Neural progenitor cell (in vitro differentiated cells): Measurements from ENCODE around the gene PSMD2. TPM values are rescaled to one million over a fixed set of nuclear protein-coding genes. Genes with fewer than 3 reads are reported as not detected.

Experiments used
- DNase-seq: peaks from one replicate; pipeline ENCODE4 v3.0.0-alpha.2; 2016; ENCODE audit warnings: low spot score
- H2AFZ ChIP-seq: fragments of 200-600 bp; sonication (generic); replicated peaks from 2 replicates; pipeline ENCODE4 v1.6.1; 2016; ENCODE audit warnings: antibody characterized with exemption
- H3F3A ChIP-seq: fragments of 200-600 bp; sonication (generic); 2 replicates; pipeline ENCODE4 v1.6.1; 2016; ENCODE audit warnings: antibody characterized with exemption, low read depth
- H3K27ac ChIP-seq: fragments of 200-600 bp; sonication (generic); 2 replicates; pipeline ENCODE4 v1.5.1; 2016; ENCODE audit warnings: mild to moderate bottlenecking
- H3K27me3 ChIP-seq: fragments of 200-600 bp; sonication (generic); 2 replicates; pipeline ENCODE4 v1.6.1; 2016; ENCODE audit warnings: mild to moderate bottlenecking, moderate library complexity
- H3K36me3 ChIP-seq: fragments of 200-600 bp; sonication (generic); 2 replicates; pipeline ENCODE4 v1.5.1; 2016
- H3K4me1 ChIP-seq: fragments of 200-600 bp; sonication (generic); 2 replicates; pipeline ENCODE4 v1.6.1; 2016; ENCODE audit warnings: mixed run types
- H3K4me2 ChIP-seq: fragments of 200-600 bp; sonication (generic); 2 replicates; pipeline ENCODE4 v1.6.1; 2016
- H3K4me3 ChIP-seq: fragments of 200-600 bp; sonication (generic); 2 replicates; pipeline ENCODE4 v1.5.1; 2016
- H3K79me2 ChIP-seq: fragments of 200-600 bp; sonication (generic); 2 replicates; pipeline ENCODE4 v1.6.1; 2016; ENCODE audit warnings: low read depth
- H3K9ac ChIP-seq: fragments of 200-600 bp; sonication (generic); 2 replicates; pipeline ENCODE4 v1.6.1; 2016
- H3K9me3 ChIP-seq: fragments of 200-600 bp; sonication (generic); 2 replicates; pipeline ENCODE4 v1.5.1; 2016; ENCODE audit warnings: low read depth
- H4K20me1 ChIP-seq: fragments of 200-600 bp; sonication (generic); 2 replicates; pipeline ENCODE4 v1.6.1; 2016; ENCODE audit warnings: low read depth
- H3K27ac Mint-ChIP-seq: 3 replicates; pipeline ENCODE4 v1.8.0; 2021; ENCODE audit warnings: mixed read lengths
- H3K27me3 Mint-ChIP-seq: 2 replicates; pipeline ENCODE4 v1.8.0; 2022; ENCODE audit warnings: low read depth, mild to moderate bottlenecking, inconsistent platforms, moderate library complexity, mixed read lengths; ENCODE audit not compliant: insufficient read depth
- H3K36me3 Mint-ChIP-seq: 3 replicates; pipeline ENCODE4 v1.8.0; 2021; ENCODE audit warnings: mixed read lengths
- H3K4me1 Mint-ChIP-seq: 3 replicates; pipeline ENCODE4 v1.8.0; 2021; ENCODE audit warnings: mixed read lengths
- H3K4me3 Mint-ChIP-seq: 3 replicates; pipeline ENCODE4 v1.8.0; 2021; ENCODE audit warnings: mild to moderate bottlenecking, moderate library complexity, mixed read lengths
- H3K9me3 Mint-ChIP-seq: 3 replicates; pipeline ENCODE4 v1.8.0; 2020; ENCODE audit warnings: mixed read lengths
- CTCF ChIP-seq: fragments of 200-600 bp; sonication (generic); IDR thresholded peaks from 2 replicates; pipeline ENCODE4 v1.5.1; 2017; ENCODE audit warnings: antibody characterized with exemption, mild to moderate bottlenecking
- EZH2 ChIP-seq: fragments of 200-600 bp; sonication (generic); IDR thresholded peaks from 2 replicates; pipeline ENCODE4 v1.6.1; 2017; ENCODE audit warnings: antibody characterized with exemption, mild to moderate bottlenecking, moderate library complexity
- EZH2phosphoT487 ChIP-seq: fragments of 200-600 bp; sonication (generic); IDR thresholded peaks from 2 replicates; pipeline ENCODE4 v1.6.1; 2017; ENCODE audit warnings: antibody characterized with exemption
- total RNA-seq: library from RNA; depleted of rRNA; stranded (reverse); fragments of >200 nt; gene quantifications from 2 replicates; pipeline ENCODE4 v1.2.3, GENCODE V29; 2015; ENCODE audit warnings: low replicate concordance

The PSMD2 gene
- total RNA-seq, 1 donor from 2014 or later: 234 TPM

DNA sequence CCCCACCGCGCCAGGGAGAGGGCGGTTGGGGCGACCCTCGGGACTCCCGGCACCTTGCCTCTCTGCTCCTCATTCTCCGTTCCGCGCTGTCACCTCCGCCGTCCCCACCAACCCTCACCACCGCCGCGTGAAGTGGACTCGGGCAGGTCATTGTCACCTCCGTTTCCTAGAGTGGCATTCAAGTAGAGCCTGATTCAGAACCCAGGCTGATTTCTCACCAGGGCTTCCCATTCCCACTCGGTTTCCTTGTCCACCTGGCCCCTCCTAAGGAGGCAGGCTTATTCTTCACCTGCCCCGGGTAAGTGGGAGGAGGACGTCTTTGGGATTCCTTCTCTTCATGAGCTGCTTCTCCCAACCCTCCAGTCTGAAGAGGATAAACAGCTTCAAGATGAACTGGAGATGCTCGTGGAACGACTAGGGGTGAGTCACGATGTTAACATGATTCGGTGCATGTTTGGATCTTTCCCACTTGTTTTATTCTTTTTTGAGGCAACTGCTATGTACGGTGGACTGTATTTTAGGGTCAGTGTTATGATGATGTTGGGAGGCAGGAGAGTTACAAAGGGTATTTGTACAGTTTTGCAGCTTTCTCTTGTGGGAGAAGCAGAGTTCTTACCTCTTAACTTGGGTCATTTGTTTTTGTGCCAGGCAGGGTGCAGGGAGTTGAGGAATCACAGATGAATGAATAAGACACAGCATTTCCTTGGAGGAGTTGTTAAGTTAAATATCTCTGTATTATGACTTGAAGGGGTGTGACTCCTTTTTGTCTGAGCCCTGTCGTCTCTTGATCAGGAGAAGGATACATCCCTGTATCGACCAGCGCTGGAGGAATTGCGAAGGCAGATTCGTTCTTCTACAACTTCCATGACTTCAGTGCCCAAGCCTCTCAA lies 692 bp downstream of the PSMD2 start:
- peak overlapping the region; percentile 97 for H3K4me3 Mint-ChIP-seq
- H3K27me3 ChIP-seq: peaks cover 3% of the 10 kb centered on the region
- H3K4me3 ChIP-seq: peak overlapping the region; percentile 87
- H3F3A ChIP-seq: peaks cover 9% of the 10 kb centered on the region
- H3K27ac ChIP-seq: no peak overlapping the region
- H3K9ac ChIP-seq: peak overlapping the region; percentile 92
- peaks cover 19% of the 10 kb centered on the region for H3K36me3 Mint-ChIP-seq
- H3K9me3 ChIP-seq: no peaks in the 10 kb centered on the region
- peaks cover 20% of the 10 kb centered on the region for H4K20me1 ChIP-seq
- H3K4me1 ChIP-seq: peaks cover 8% of the 10 kb centered on the region
- TF ChIP-seq EZH2: no peak
- no peak for TF ChIP-seq CTCF
- TF ChIP-seq EZH2phosphoT487: no peak
- H3K79me2 ChIP-seq: peaks cover 32% of the 10 kb centered on the region
- H3K27ac Mint-ChIP-seq: peak overlapping the region; percentile 22
- H3K27me3 Mint-ChIP-seq: peaks cover 2% of the 10 kb centered on the region
- DNase-seq: no peak
- peaks cover 17% of the 10 kb centered on the region for H3K4me1 Mint-ChIP-seq
- H3K9me3 Mint-ChIP-seq: no peaks in the 10 kb centered on the region
- peak overlapping the region; percentile 57 for H2AFZ ChIP-seq
- peak overlapping the region; percentile 88 for H3K4me2 ChIP-seq
- peaks cover under 1% of the 10 kb centered on the region for H3K36me3 ChIP-seq

DNA sequence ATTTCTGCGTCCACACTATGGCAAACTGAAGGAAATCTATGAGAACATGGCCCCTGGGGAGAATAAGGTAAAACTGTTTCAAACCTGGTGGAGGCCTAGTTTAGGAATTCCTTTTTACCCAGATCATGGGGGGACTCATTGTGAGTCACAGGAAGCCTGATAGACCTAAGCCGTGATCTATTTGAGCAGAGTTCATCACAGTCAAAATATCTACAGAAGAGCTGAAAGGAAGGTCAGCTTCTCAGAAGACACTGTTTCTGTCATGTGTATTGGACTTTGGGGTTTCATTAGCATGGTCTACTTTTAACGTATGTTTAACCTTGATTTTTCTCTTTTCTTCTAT lies 1.3 kb downstream of the PSMD2 start:
- H3K4me1 ChIP-seq: peaks cover 8% of the 10 kb centered on the region
- no peak for DNase-seq
- TF ChIP-seq CTCF (no peak), EZH2 (no peak), EZH2phosphoT487 (no peak)
- Mint-ChIP-seq H3K27ac (no peak overlapping the region), H3K9me3 (no peaks in the 10 kb centered on the region), H3K4me3 (peak overlapping the region; percentile 97), H3K27me3 (peaks cover 2% of the 10 kb centered on the region), H3K36me3 (peaks cover 21% of the 10 kb centered on the region), H3K4me1 (peaks cover 17% of the 10 kb centered on the region)
- peaks cover 3% of the 10 kb centered on the region for H3K27me3 ChIP-seq
- H3K79me2 ChIP-seq: peaks cover 32% of the 10 kb centered on the region
- H2AFZ ChIP-seq: no peak overlapping the region
- H3K36me3 ChIP-seq: peaks cover 3% of the 10 kb centered on the region
- peak overlapping the region; percentile 88 for H3K4me2 ChIP-seq
- H3K27ac ChIP-seq: no peak overlapping the region
- peaks cover 9% of the 10 kb centered on the region for H3F3A ChIP-seq
- peak overlapping the region; percentile 87 for H3K4me3 ChIP-seq
- H3K9ac ChIP-seq: peak overlapping the region; percentile 92
- H4K20me1 ChIP-seq: peaks cover 20% of the 10 kb centered on the region
- H3K9me3 ChIP-seq: no peaks in the 10 kb centered on the region

- H3K9ac ChIP-seq: no peak overlapping the region
- H3K79me2 ChIP-seq: peaks cover 17% of the 10 kb centered on the region
- Mint-ChIP-seq H3K27ac (no peak overlapping the region), H3K4me1 (peaks cover 1% of the 10 kb centered on the region), H3K4me3 (no peak overlapping the region), H3K9me3 (no peaks in the 10 kb centered on the region), H3K27me3 (no peaks in the 10 kb centered on the region), H3K36me3 (peaks cover 58% of the 10 kb centered on the region)
- H2AFZ ChIP-seq: no peak overlapping the region
- TF ChIP-seq EZH2: no peak
- peak; percentile 31 for TF ChIP-seq CTCF
- H4K20me1 ChIP-seq: peaks cover 8% of the 10 kb centered on the region
- H3K9me3 ChIP-seq: no peaks in the 10 kb centered on the region
- H3K36me3 ChIP-seq: peaks cover 3% of the 10 kb centered on the region
- H3F3A ChIP-seq: peaks cover 3% of the 10 kb centered on the region
- no peak overlapping the region for H3K4me2 ChIP-seq
- no peak for DNase-seq
- no peak overlapping the region for H3K4me3 ChIP-seq
- no peaks in the 10 kb centered on the region for H3K4me1 ChIP-seq
- no peak overlapping the region for H3K27ac ChIP-seq
- no peaks in the 10 kb centered on the region for H3K27me3 ChIP-seq
These were observed 6.5 kb downstream of the PSMD2 start for GRCh38 chr3:184305577-184305976.
